HEK293T (cell line): ENCODE data around the gene GABPB1.

Experiments used
- CTCF ChIA-PET: fragments of 350-600 bp; formaldehyde crosslinking; extraction: SDS; loops from one replicate; lab custom pipeline; 2021; ENCODE audit warnings: antibody characterized with exemption, inconsistent platforms; lab: Yijun Ruan, JAX
- POLR2A ChIA-PET: fragments of 350-600 bp; formaldehyde crosslinking; extraction: SDS; loops from one replicate; lab custom pipeline; 2020; ENCODE audit warnings: antibody characterized with exemption, inconsistent platforms; lab: Yijun Ruan, JAX
- DNase-seq: peaks from one replicate; pipeline ENCODE4 v3.0.0; 2012; ENCODE audit warnings: mixed read lengths; ENCODE audit errors: extremely low spot score
- ARNT ChIP-seq: fragments of 450-650 bp; IDR thresholded peaks from 2 replicates; pipeline ENCODE4 v1.6.1; 2017; ENCODE audit warnings: mild to moderate bottlenecking
- BHLHE40 ChIP-seq: fragments of 450-650 bp; IDR thresholded peaks from 2 replicates; pipeline ENCODE4 v1.6.1; 2016; ENCODE audit warnings: mild to moderate bottlenecking, moderate library complexity, borderline replicate concordance
- CTBP1 ChIP-seq: fragments of 450-650 bp; IDR thresholded peaks from 2 replicates; pipeline ENCODE4 v1.6.1; 2016; ENCODE audit warnings: borderline replicate concordance
- ELF4 ChIP-seq: fragments of 450-650 bp; IDR thresholded peaks from 2 replicates; pipeline ENCODE4 v1.6.1; 2017; ENCODE audit warnings: antibody characterized with exemption
- FOXA1 ChIP-seq: fragments of 450-650 bp; IDR thresholded peaks from 2 replicates; pipeline ENCODE4 v1.6.1; 2016; ENCODE audit warnings: mild to moderate bottlenecking
- FOXK2 ChIP-seq: fragments of 450-650 bp; IDR thresholded peaks from 2 replicates; pipeline ENCODE4 v1.6.1; 2016; ENCODE audit warnings: mild to moderate bottlenecking
- FOXM1 ChIP-seq: fragments of 450-650 bp; IDR thresholded peaks from 2 replicates; pipeline ENCODE4 v1.6.1; 2017; ENCODE audit warnings: mild to moderate bottlenecking, borderline replicate concordance
- HDGF ChIP-seq: fragments of 450-650 bp; IDR thresholded peaks from 2 replicates; pipeline ENCODE4 v1.6.1; 2017; ENCODE audit warnings: antibody characterized with exemption, borderline replicate concordance
- L3MBTL2 ChIP-seq: fragments of 450-650 bp; conservative IDR thresholded peaks from 2 replicates; pipeline ENCODE4 v1.6.1; 2016; ENCODE audit warnings: mild to moderate bottlenecking
- LEF1 ChIP-seq: fragments of 450-650 bp; IDR thresholded peaks from 2 replicates; pipeline ENCODE4 v1.6.1; 2017; ENCODE audit warnings: mild to moderate bottlenecking, borderline replicate concordance
- NFRKB ChIP-seq: fragments of 450-650 bp; IDR thresholded peaks from 2 replicates; pipeline ENCODE4 v1.6.1; 2016; ENCODE audit warnings: mild to moderate bottlenecking, moderate library complexity
- SP1 ChIP-seq: fragments of 450-650 bp; IDR thresholded peaks from 2 replicates; pipeline ENCODE4 v1.6.1; 2017
- SUZ12 ChIP-seq: fragments of 450-650 bp; IDR thresholded peaks from 2 replicates; pipeline ENCODE4 v1.6.1; 2016; ENCODE audit warnings: mild to moderate bottlenecking
- TARDBP ChIP-seq: fragments of 450-650 bp; IDR thresholded peaks from 2 replicates; pipeline ENCODE4 v1.6.1; 2016
- ZNF384 ChIP-seq: fragments of 450-650 bp; IDR thresholded peaks from 2 replicates; pipeline ENCODE4 v1.6.1; 2016
- TF ChIP-seq, protein P1 (sequence below): fragments of 450-650 bp; IDR thresholded peaks from 2 replicates; pipeline ENCODE4 v1.6.1; 2016

The GABPB1 gene

DNA sequence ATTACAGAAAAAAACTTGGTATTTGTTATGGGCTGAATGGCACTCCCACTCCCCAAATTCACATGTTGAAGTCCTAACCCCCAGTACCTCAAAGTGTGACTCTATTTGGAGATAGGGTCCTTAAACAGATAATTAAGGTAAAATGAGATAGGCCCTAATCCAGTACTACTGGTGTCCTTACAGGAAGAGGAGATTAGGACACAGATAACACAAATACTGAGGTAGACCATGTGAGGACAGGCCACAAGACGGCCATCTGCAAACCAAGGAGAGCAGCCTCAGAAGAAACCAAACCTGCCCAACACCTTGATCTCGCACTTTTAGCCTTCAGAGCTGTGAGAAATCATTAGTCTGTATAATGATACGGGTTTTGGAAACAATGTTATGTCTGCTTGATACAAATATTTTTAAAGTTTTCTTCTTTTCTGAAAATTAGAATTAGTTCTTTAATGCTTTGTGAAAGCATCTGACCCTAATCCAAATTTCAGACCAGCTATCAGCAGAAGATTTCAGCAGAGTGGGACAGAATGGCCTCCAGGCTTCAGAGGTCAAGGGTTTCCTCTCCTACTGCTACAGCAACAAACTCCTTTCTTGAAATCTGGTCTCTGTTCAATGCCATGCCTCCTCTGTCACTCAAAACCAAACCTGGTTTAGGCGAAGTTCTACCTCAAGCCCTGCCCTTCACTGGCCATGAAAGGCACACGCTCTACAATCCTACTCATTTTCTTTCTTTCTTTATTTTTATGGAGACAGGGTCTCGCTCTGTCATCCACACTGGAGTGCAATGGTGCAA, 67.5 kb downstream of the GABPB1 start:
- TF ChIP-seq SP1 (no peak), CTBP1 (no peak), NFRKB (no peak), FOXK2 (no peak), FOXM1 (no peak), SUZ12 (no peak), BHLHE40 (no peak), TARDBP (no peak), LEF1 (no peak), L3MBTL2 (no peak), ZNF384 (no peak), FOXA1 (no peak), ARNT (no peak), HDGF (no peak), ELF4 (no peak)
- TF ChIP-seq, protein P1, sequence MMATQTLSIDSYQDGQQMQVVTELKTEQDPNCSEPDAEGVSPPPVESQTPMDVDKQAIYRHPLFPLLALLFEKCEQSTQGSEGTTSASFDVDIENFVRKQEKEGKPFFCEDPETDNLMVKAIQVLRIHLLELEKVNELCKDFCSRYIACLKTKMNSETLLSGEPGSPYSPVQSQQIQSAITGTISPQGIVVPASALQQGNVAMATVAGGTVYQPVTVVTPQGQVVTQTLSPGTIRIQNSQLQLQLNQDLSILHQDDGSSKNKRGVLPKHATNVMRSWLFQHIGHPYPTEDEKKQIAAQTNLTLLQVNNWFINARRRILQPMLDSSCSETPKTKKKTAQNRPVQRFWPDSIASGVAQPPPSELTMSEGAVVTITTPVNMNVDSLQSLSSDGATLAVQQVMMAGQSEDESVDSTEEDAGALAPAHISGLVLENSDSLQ, result no peak
- DNase-seq, result no peak
- ChIA-PET POLR2A (no interaction called here), CTCF (no interaction called here)

DNA sequence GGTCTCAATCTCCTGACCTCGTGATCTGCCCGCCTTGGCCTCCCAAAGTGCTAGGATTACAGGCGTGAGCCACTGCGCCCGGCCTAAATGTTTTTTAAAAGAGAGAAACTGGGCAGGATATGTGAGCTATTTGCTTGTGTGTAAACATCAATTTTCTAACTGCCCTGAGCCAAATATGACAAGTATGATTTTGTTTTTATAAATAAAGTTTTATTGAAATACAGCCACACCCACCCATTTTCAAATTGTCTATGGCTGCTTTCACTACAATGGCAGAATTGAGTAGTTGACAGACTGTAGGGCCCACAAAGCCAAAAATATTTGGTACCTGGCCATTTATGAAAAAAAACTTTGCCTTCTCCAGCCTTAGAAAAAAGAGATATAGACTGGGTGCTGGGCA, 73.6 kb downstream of the GABPB1 start:
- ChIA-PET CTCF (no interaction called here), POLR2A (no interaction called here)
- DNase-seq, result no peak
- no peak for TF ChIP-seq FOXK2
- no peak for TF ChIP-seq FOXM1
- no peak for TF ChIP-seq HDGF
- TF ChIP-seq ZNF384, result no peak
- TF ChIP-seq ELF4, result no peak
- TF ChIP-seq CTBP1, result no peak
- no peak for TF ChIP-seq SUZ12
- TF ChIP-seq BHLHE40, result no peak
- TF ChIP-seq, protein P1, result no peak
- TF ChIP-seq TARDBP, result no peak
- TF ChIP-seq NFRKB, result no peak
- TF ChIP-seq LEF1, result no peak
- no peak for TF ChIP-seq L3MBTL2
- TF ChIP-seq ARNT, result no peak
- no peak for TF ChIP-seq SP1
- TF ChIP-seq FOXA1, result no peak

DNA sequence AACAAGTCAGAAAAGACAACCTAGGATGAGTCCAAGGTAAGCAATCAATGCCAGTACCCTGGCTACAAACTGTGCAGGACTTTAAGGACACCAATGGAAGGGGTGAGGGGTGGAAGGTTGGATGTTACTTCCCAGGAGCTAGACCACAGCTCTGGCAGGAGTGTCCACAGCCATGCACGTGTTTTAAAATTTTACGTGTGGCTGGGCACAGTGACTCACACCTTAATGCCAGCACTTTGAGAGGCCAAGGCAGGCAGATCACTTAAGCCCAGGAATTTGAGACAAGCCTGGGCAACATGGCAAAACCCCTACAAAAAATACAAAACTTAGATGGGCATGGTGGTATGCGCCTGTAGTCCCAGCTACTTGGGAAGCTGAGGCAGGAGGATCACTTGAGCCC, 74.7 kb downstream of the GABPB1 start:
- ChIA-PET POLR2A (no interaction called here), CTCF (no interaction called here)
- no peak for TF ChIP-seq L3MBTL2
- TF ChIP-seq NFRKB, result no peak
- TF ChIP-seq HDGF, result no peak
- no peak for TF ChIP-seq LEF1
- TF ChIP-seq FOXK2, result no peak
- no peak for TF ChIP-seq SP1
- TF ChIP-seq FOXM1, result no peak
- TF ChIP-seq TARDBP, result no peak
- TF ChIP-seq BHLHE40, result no peak
- TF ChIP-seq, protein P1, result no peak
- no peak for TF ChIP-seq FOXA1
- TF ChIP-seq ZNF384, result no peak
- TF ChIP-seq ARNT, result no peak
- TF ChIP-seq ELF4, result no peak
- no peak for DNase-seq

DNA sequence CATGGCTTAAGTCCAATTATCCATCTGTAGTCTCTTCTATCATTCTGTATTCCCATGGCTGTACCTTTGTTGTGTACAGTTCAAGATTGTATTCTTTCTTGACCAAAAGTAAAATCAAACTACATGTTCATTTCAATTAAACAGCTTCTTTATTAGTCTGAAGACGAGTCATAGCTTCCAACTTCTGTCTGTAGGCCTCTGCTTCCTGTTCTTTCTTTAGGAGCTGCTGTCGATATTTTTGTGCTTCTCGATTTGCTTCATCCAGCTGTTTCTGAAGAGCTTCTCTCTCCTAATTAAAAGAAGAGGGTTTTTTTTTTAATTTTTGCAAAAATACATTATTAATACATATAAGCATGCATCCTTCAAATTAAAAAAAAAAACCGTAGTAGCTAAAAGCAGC, 76.5 kb downstream of the GABPB1 start:
- CTCF ChIA-PET, result no interaction called here
- TF ChIP-seq ARNT (no peak), HDGF (no peak), SUZ12 (no peak), CTBP1 (no peak), LEF1 (no peak), L3MBTL2 (no peak), ZNF384 (no peak), FOXM1 (no peak), ELF4 (no peak), NFRKB (no peak), FOXK2 (no peak), BHLHE40 (no peak), SP1 (no peak), FOXA1 (no peak), TARDBP (no peak)
- TF ChIP-seq, protein P1, result no peak
- DNase-seq, result no peak
- POLR2A ChIA-PET, result no interaction called here

DNA sequence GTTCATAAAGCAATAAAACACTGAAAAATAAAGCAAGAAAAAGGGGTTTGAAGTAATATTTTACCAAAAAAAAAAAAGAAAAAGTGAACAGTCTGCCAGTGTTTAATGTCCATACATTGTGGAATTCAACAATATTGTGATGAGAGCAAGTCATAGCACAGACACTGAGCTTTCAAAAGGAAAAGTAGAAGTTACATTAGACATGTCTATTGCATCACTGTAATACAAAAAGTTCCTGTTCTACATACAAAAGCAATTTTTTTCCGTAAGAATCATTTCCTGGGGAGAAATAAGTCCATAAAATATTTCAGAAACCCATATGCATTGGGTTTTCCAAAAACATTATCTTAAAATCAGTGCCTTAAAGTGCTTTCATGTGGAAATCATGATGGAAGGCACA, 77.6 kb downstream of the GABPB1 start:
- ChIA-PET CTCF (no interaction called here), POLR2A (no interaction called here)
- TF ChIP-seq NFRKB (no peak), FOXK2 (no peak), ELF4 (no peak), TARDBP (no peak), FOXA1 (no peak), HDGF (no peak), L3MBTL2 (no peak), ZNF384 (no peak), ARNT (no peak), SP1 (no peak), SUZ12 (no peak), BHLHE40 (no peak), FOXM1 (no peak)
- DNase-seq, result no peak
